ENCODE data around the gene RDX. TPM values are rescaled to one million over a fixed set of nuclear protein-coding genes. Genes with fewer than 3 reads are reported as not detected.
"Not testable (repeated sequence)": the region's sequence is repeated elsewhere in the genome, so short reads cannot be mapped to it uniquely, and the experiment has no call there.

Gene RDX
- total RNA-seq, 2 experiments from 2014 or later: 33.7 to 35.6 TPM

DNA sequence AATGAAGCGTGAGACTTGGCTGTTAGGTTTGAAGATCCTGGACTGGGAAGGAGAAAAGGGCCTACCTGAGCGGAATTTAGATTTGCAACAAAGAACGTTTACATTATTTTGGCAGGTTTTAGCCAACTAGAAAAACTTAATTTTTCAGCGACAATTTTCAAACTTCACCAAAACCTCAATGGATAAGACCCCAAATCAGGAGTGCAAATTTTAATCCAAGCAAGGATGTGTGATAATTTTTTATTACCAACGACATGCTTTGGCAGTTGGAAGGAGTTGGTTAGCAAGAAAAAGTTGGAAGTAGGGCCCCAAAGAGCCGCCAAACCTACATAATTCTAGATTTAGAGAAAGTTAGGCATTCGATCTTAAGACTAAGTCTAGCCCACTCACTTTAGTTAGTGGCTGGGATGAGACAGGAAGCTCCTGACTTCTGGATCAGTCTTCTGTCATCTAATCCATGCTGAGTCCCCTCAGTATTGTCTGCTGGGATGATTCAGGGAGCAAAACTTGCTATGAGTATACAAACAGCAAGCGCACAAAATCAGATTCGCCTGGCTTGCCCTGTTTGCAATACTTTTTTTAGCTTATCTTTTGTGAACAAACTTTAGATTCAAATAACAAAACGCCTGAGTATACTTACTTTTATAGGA, 787 bp upstream of the RDX start:
- Mint-ChIP-seq H3K27ac (peak overlapping the region; percentile 38), H3K27me3 (no peaks in the 10 kb centered on the region), H3K36me3 (peaks cover 7% of the 10 kb centered on the region), H3K4me1 (peaks cover 35% of the 10 kb centered on the region), H3K9me3 (peaks cover 4% of the 10 kb centered on the region), H3K4me3 (peak overlapping the region; percentile 54)
- DNase-seq: no peak

DNA sequence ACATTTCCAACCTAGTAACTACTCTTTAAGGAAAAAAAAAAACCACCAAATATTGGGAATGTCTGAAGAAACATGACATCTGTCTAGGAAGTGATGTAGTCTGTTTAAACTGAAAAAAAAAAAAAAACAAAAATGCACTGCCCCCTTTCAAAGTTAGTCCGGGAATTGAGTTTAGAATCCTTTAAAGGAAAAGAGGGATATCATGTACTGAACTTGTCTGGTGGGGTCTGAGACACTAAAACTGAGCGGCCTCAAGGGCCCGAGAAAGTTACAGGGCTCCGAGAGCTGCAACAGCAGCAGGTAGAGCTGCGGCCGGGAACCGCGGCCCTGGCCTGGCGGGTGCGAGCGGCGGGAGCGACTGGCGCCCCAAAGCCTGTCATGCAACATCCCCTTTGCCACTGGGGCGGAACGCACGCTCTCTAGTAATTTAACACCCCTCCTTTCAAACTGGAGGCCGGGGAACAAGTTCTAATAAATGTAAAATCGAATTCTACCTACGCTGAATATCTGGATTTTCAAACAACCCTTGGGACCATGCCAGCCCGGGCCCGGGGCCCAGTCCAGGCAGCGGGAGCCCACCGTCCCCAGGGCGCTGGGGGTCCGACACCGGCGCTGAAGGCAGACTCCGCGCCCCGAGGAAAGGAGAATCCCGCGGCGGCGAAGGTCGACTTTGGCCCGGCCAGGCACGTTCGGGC, 736 bp downstream of the RDX start:
- Mint-ChIP-seq H3K4me1 (peaks cover 41% of the 10 kb centered on the region), H3K4me3 (peak overlapping the region; percentile 94), H3K36me3 (peaks cover 17% of the 10 kb centered on the region), H3K27ac (peak overlapping the region; percentile 85), H3K27me3 (no peaks in the 10 kb centered on the region), H3K9me3 (peaks cover 4% of the 10 kb centered on the region)
- peak; percentile 64 for DNase-seq

DNA sequence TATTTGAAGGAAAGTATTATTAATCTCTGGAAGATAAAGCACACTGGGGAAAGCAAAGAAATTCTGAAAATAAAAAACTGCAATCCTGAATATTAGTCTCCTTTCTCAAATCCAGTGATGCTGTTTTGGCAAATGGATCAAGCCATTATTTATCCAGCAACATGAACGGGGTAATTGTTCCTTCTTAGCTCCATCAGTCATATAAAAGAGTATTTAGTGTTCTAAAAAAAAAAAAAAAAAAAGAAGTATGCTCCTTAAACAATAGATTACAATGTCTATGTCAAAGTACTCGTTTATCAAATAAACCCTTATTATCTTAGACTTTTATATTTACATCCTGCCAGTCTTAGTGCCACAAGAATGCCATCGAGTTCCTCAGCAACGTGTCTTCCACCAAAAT, 1.3 kb downstream of the RDX start:
- peaks cover 2% of the 10 kb centered on the region for H3K9me3 Mint-ChIP-seq
- no peak for DNase-seq
- H3K36me3 Mint-ChIP-seq: peaks cover 15% of the 10 kb centered on the region
- peak overlapping the region; percentile 94 for H3K4me3 Mint-ChIP-seq
- H3K4me1 Mint-ChIP-seq: peaks cover 39% of the 10 kb centered on the region
- H3K27ac Mint-ChIP-seq: no peak overlapping the region
- H3K27me3 Mint-ChIP-seq: no peaks in the 10 kb centered on the region

DNA sequence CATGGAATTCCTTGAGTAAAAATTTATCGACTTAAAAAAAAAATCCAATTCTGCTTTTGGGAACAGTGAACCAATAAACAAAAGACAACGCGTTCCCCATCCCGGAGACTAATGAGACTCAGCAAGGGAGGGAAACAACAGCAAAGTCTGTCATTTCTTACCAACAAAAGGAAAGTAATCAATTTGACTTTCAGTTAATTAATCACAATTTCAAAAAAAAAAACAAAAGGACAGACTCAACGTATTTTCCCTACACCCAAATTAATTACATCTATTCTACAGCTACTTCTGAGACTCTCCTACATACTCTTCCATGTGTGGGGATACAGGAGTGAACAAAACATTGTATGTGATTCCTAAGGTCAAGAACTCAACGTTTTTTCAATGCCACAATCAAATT, 1.9 kb downstream of the RDX start:
- Mint-ChIP-seq H3K27ac (no peak overlapping the region), H3K4me1 (peaks cover 38% of the 10 kb centered on the region), H3K27me3 (no peaks in the 10 kb centered on the region), H3K36me3 (peaks cover 15% of the 10 kb centered on the region), H3K9me3 (no peaks in the 10 kb centered on the region), H3K4me3 (peak overlapping the region; percentile 94)
- DNase-seq: no peak

DNA sequence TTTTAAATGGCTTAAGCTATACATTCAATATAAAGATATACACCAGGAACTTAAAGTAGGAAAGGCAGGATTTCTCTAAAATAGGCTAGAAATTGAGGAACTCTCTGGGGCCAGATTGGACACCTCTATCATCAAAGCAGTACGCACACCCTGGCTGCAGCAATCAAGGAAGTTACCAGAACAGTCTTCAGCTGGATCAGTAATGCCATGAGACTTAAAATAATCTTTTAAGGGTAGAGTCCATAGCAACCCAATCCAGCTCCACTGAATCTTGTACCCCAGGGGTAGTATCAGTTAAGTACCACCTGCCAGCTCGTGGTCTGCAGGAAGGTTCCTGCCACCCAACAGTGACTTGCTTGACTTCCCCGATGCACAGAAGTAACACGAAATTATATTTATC, 3.0 kb downstream of the RDX start:
- H3K27ac Mint-ChIP-seq: no peak overlapping the region
- H3K36me3 Mint-ChIP-seq: peaks cover 15% of the 10 kb centered on the region
- DNase-seq: no peak
- H3K4me1 Mint-ChIP-seq: peaks cover 38% of the 10 kb centered on the region
- H3K4me3 Mint-ChIP-seq: no peak overlapping the region
- H3K27me3 Mint-ChIP-seq: no peaks in the 10 kb centered on the region
- no peaks in the 10 kb centered on the region for H3K9me3 Mint-ChIP-seq

DNA sequence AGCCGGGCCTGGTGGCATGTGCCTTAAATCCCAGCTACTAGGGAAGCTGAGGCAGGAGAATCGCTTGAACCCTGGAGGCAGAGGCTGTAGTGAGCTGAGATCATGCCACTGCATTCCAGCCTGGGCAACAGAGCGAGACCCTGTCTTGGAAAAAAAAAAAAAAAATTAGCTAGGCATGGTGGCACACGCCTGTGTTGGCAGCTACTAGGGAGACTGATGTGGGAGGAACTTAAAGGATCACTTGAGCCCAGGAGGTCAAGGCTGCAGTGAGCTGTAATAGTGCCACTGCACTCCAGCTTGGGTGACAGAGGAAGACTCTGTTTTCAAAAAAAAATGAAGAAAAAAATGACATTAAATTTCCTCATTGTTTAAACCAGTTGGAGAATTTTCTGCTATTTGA, 4.3 kb downstream of the RDX start:
- H3K36me3 Mint-ChIP-seq: peaks cover 15% of the 10 kb centered on the region
- not testable (repeated sequence) for DNase-seq, H3K27ac Mint-ChIP-seq, H3K9me3 Mint-ChIP-seq, H3K4me3 Mint-ChIP-seq, H3K27me3 Mint-ChIP-seq
- peaks cover 37% of the 10 kb centered on the region for H3K4me1 Mint-ChIP-seq

GRCh38 chr11:110290591-110291334, 5.7 kb downstream of the RDX start:
- peaks cover 15% of the 10 kb centered on the region for H3K36me3 Mint-ChIP-seq
- no peaks in the 10 kb centered on the region for H3K27me3 Mint-ChIP-seq
- no peak overlapping the region for H3K27ac Mint-ChIP-seq
- H3K4me1 Mint-ChIP-seq: peaks cover 38% of the 10 kb centered on the region
- no peak overlapping the region for H3K4me3 Mint-ChIP-seq
- no peaks in the 10 kb centered on the region for H3K9me3 Mint-ChIP-seq
- DNase-seq: no peak

GRCh38 chr11:110289472-110289871, 6.9 kb downstream of the RDX start:
- DNase-seq: no peak
- Mint-ChIP-seq H3K36me3 (peaks cover 16% of the 10 kb centered on the region), H3K27ac (no peak overlapping the region), H3K27me3 (no peaks in the 10 kb centered on the region), H3K9me3 (no peaks in the 10 kb centered on the region), H3K4me1 (peaks cover 35% of the 10 kb centered on the region), H3K4me3 (no peak overlapping the region)

GRCh38 chr11:110287537-110287936, 8.9 kb downstream of the RDX start:
- Mint-ChIP-seq H3K4me3 (no peak overlapping the region), H3K4me1 (peaks cover 23% of the 10 kb centered on the region), H3K27ac (no peak overlapping the region), H3K9me3 (no peaks in the 10 kb centered on the region), H3K36me3 (peaks cover 16% of the 10 kb centered on the region), H3K27me3 (no peaks in the 10 kb centered on the region)
- no peak for DNase-seq

DNA sequence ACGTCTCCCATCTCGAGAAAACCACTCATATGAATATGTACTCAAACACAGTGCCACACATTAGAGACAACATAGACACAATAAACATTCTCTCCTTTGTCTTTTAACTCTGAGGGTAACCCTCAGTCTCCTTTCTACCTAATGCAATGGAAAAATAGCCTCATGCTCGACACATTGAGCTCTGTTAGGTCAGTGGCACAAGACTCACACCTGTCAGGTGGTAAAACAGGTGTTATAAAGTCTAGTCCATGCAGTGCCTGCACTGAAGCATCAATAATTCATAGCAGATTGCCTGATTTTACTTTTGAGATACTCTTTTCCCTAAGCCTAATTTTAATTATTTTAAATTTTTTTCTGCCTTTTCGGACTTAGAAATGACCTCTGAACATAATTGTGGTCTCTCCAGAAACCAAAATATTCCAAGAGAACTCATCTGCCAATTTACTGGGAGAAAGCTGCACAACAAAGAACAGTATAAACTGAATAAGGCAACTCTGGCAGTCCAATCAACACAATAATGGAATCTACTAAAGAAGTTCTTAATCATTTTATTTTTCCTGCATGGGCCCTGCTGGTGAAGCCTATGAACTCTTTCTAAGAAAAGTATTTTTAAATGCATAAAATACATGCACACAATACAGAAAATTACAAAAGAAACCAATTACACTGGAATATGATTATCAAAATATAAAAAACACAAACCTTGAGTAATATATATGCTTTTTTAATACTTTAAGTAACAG, 9.9 kb downstream of the RDX start:
- H3K9me3 Mint-ChIP-seq: no peaks in the 10 kb centered on the region
- H3K4me3 Mint-ChIP-seq: no peak overlapping the region
- peaks cover 22% of the 10 kb centered on the region for H3K4me1 Mint-ChIP-seq
- peaks cover 18% of the 10 kb centered on the region for H3K36me3 Mint-ChIP-seq
- DNase-seq: no peak
- no peak overlapping the region for H3K27ac Mint-ChIP-seq
- H3K27me3 Mint-ChIP-seq: no peaks in the 10 kb centered on the region

DNA sequence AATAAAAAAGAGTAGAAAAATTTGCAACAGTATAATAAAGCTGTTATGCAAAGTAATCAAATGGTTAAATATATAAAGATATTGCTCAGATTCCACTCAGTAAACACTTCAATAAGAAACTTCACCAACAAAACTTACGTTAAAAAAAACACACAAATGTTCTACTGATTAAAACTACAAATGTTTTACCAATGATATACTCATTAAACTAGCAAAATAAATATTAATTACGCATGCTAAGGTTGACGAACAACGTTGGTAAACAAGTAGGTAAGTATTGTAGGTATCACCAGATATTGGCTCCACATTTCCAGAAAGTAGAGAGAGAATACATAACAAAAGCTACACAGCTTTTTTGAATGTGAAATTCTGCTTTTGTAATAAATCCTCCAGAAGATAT, 12.6 kb downstream of the RDX start:
- no peaks in the 10 kb centered on the region for H3K9me3 Mint-ChIP-seq
- no peak overlapping the region for H3K27ac Mint-ChIP-seq
- H3K27me3 Mint-ChIP-seq: no peaks in the 10 kb centered on the region
- peaks cover 19% of the 10 kb centered on the region for H3K4me1 Mint-ChIP-seq
- no peak overlapping the region for H3K4me3 Mint-ChIP-seq
- peaks cover 14% of the 10 kb centered on the region for H3K36me3 Mint-ChIP-seq
- no peak for DNase-seq

- H3K27me3 Mint-ChIP-seq, DNase-seq, H3K4me1 Mint-ChIP-seq, H3K4me3 Mint-ChIP-seq, H3K9me3 Mint-ChIP-seq, H3K27ac Mint-ChIP-seq: not testable (repeated sequence)
- peaks cover 24% of the 10 kb centered on the region for H3K36me3 Mint-ChIP-seq
These were observed 15.8 kb downstream of the RDX start for GRCh38 chr11:110280595-110280994.

- Mint-ChIP-seq H3K27me3 (no peaks in the 10 kb centered on the region), H3K27ac (no peak overlapping the region), H3K4me1 (peaks cover 2% of the 10 kb centered on the region), H3K9me3 (no peaks in the 10 kb centered on the region), H3K36me3 (peaks cover 20% of the 10 kb centered on the region), H3K4me3 (no peak overlapping the region)
- DNase-seq: no peak
These were observed 16.5 kb downstream of the RDX start for GRCh38 chr11:110279881-110280280.

- no peak overlapping the region for H3K4me3 Mint-ChIP-seq
- peaks cover 34% of the 10 kb centered on the region for H3K36me3 Mint-ChIP-seq
- H3K27me3 Mint-ChIP-seq: no peaks in the 10 kb centered on the region
- DNase-seq: no peak
- peaks cover 11% of the 10 kb centered on the region for H3K4me1 Mint-ChIP-seq
- H3K9me3 Mint-ChIP-seq: no peaks in the 10 kb centered on the region
- no peak overlapping the region for H3K27ac Mint-ChIP-seq
These were observed 23.5 kb downstream of the RDX start for GRCh38 chr11:110272919-110273318.

DNA sequence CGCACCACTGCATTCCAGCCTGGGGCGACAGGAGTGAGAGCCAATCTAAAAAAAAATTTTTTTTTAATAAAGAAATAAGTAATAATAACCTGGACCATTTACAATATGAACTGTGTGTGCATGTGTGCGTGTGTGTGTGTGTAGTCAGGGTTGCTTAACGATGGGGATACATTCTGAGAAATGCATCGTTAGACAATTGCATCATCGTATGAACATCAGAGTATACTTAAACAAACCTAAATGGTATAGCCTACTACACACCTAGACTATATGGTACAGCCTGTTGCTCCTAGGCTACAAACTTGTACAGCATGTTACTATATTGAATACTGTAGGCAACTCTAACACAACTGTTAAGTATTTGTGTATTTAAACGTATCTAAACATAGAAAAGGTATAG, 26.4 kb downstream of the RDX start:
- H3K27me3 Mint-ChIP-seq: no peaks in the 10 kb centered on the region
- H3K9me3 Mint-ChIP-seq: no peaks in the 10 kb centered on the region
- DNase-seq: no peak
- H3K36me3 Mint-ChIP-seq: peaks cover 33% of the 10 kb centered on the region
- no peak overlapping the region for H3K4me3 Mint-ChIP-seq
- H3K27ac Mint-ChIP-seq: no peak overlapping the region
- H3K4me1 Mint-ChIP-seq: peaks cover 11% of the 10 kb centered on the region

All from activated naive CD8-positive, alpha-beta T cell treated with anti-CD3 and anti-CD28 coated beads for 36 hours (primary cell).